ENCODE measurements around the gene SF3A2. TPM values are rescaled to one million over a fixed set of nuclear protein-coding genes. Genes with fewer than 3 reads are reported as not detected.

The SF3A2 gene
- total RNA-seq, 1 donor from 2014 or later = 71.2 TPM

- Histone ChIP-seq H3K9me3 (no peaks in the 10 kb centered on the region), H3K27ac (no peak overlapping the region), H3K4me1 (peaks cover 27% of the 10 kb centered on the region), H3K4me3 (no peak overlapping the region), H3K36me3 (peaks cover 3 to 30% of the 10 kb centered on the region in 2 donors), H3K27me3 (no peaks in the 10 kb centered on the region)
- intact Hi-C loops (cut with DNase I) = no loop called here
- no peak for DNase-seq (ENCODE audit: extremely low spot score in 2 of 2)
- TF ChIP-seq POLR2AphosphoS5 (IDR thresholded peaks at IDR 0.05; ENCODE audit: insufficient read depth in 1 of 2, low read depth in 1 of 2) (no peak), POLR2A (IDR thresholded peaks at IDR 0.05) (no peak), CTCF (IDR thresholded peaks at IDR 0.05) (no peak)
Observed at GRCh38 chr19:2207008-2207407, 29.6 kb upstream of the SF3A2 start.

GRCh38 chr19:2207991-2208860 lies 28.4 kb upstream of the SF3A2 start:
- Histone ChIP-seq H3K36me3 (peaks cover 3 to 33% of the 10 kb centered on the region in 2 donors), H3K27ac (peak overlapping the region; percentile 21)

GRCh38 chr19:2208975-2209374 lies 27.6 kb upstream of the SF3A2 start:
- Histone ChIP-seq H3K36me3 (peaks cover 3 to 28% of the 10 kb centered on the region in 2 donors), H3K4me3 (no peak overlapping the region), H3K4me1 (peaks cover 28% of the 10 kb centered on the region), H3K27me3 (no peaks in the 10 kb centered on the region), H3K9me3 (no peaks in the 10 kb centered on the region), H3K27ac (peak overlapping the region; percentile 21)
- intact Hi-C loops (cut with DNase I) = no loop called here
- TF ChIP-seq CTCF (IDR thresholded peaks at IDR 0.05) (no peak), POLR2AphosphoS5 (IDR thresholded peaks at IDR 0.05; ENCODE audit: insufficient read depth in 1 of 2, low read depth in 1 of 2) (no peak), POLR2A (IDR thresholded peaks at IDR 0.05) (no peak)
- DNase-seq (ENCODE audit: extremely low spot score in 2 of 2) = no peak

More at GRCh38 chr19:2207991-2208860, 28.4 kb upstream of the SF3A2 start:
- DNase-seq (ENCODE audit: extremely low spot score in 2 of 2) = no peak
- Histone ChIP-seq H3K4me3 (no peak overlapping the region), H3K9me3 (no peaks in the 10 kb centered on the region), H3K27me3 (no peaks in the 10 kb centered on the region), H3K4me1 (peaks cover 27% of the 10 kb centered on the region)
- intact Hi-C loops (cut with DNase I) = no loop called here
- no peak for TF ChIP-seq CTCF (IDR thresholded peaks at IDR 0.05)
- peak in 1 of 2 donors; percentile 18 for TF ChIP-seq POLR2AphosphoS5 (IDR thresholded peaks at IDR 0.05; ENCODE audit: insufficient read depth in 1 of 2, low read depth in 1 of 2)

- intact Hi-C loops (cut with DNase I) = no loop called here
- Histone ChIP-seq H3K4me3 (no peak overlapping the region), H3K4me1 (peaks cover 28% of the 10 kb centered on the region), H3K9me3 (no peaks in the 10 kb centered on the region), H3K27me3 (no peaks in the 10 kb centered on the region), H3K36me3 (peaks cover 3 to 33% of the 10 kb centered on the region in 2 donors), H3K27ac (no peak overlapping the region)
- DNase-seq (ENCODE audit: extremely low spot score in 2 of 2) = no peak
- TF ChIP-seq POLR2A (IDR thresholded peaks at IDR 0.05) (no peak), POLR2AphosphoS5 (IDR thresholded peaks at IDR 0.05; ENCODE audit: insufficient read depth in 1 of 2, low read depth in 1 of 2) (no peak), CTCF (IDR thresholded peaks at IDR 0.05) (no peak)
Observed at GRCh38 chr19:2209408-2209807, 27.2 kb upstream of the SF3A2 start.

GRCh38 chr19:2210206-2210605 lies 26.4 kb upstream of the SF3A2 start:
- peaks cover 21% of the 10 kb centered on the region for H3K4me1 ChIP-seq

More at GRCh38 chr19:2210206-2210605, 26.4 kb upstream of the SF3A2 start:
- no peak overlapping the region for H3K27ac ChIP-seq
- H3K4me3 ChIP-seq = no peak overlapping the region
- no peak for DNase-seq (ENCODE audit: extremely low spot score in 2 of 2)
- H3K9me3 ChIP-seq = no peaks in the 10 kb centered on the region
- TF ChIP-seq POLR2AphosphoS5 (IDR thresholded peaks at IDR 0.05; ENCODE audit: insufficient read depth in 1 of 2, low read depth in 1 of 2) (no peak), POLR2A (IDR thresholded peaks at IDR 0.05) (no peak), CTCF (IDR thresholded peaks at IDR 0.05) (no peak)
- intact Hi-C loops (cut with DNase I) = no loop called here
- peaks cover 3 to 41% of the 10 kb centered on the region in 2 donors for H3K36me3 ChIP-seq
- no peaks in the 10 kb centered on the region for H3K27me3 ChIP-seq

Data from vagina (tissue), 2 donors.